ENCODE measurements around the gene TES.

DNA sequence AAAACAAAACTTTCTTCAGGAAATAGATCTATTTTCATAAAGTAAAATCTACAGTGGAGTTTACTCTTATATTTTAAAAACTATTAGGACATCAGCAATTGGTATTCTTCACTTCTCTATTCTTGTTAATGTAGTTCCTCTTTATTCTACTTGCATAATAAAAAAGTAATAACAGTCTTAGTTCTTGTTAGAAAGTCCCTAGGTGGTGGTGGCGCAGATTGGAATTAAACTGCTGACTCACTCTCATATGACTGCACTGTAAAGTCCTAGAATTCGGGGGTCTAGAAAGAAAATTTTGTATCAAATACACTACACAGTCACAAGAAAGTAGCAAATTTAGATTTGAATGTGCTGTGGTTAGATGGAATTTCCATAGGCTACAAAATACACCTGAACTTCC, 44.6 kb upstream of the TES start:
- TF ChIP-seq CTCF (IDR thresholded peaks at IDR 0.05; ENCODE audit: low read depth, low read length, missing input control) (no peak), EGR1 (IDR thresholded peaks at IDR 0.05; ENCODE audit: low read depth in 2 of 2) (no peak), YY1 (IDR thresholded peaks at IDR 0.05) (no peak), JUND (IDR thresholded peaks at IDR 0.05) (no peak), TAF1 (conservative IDR thresholded peaks at IDR 0.05) (no peak)
- TF ChIP-seq, protein P1, sequence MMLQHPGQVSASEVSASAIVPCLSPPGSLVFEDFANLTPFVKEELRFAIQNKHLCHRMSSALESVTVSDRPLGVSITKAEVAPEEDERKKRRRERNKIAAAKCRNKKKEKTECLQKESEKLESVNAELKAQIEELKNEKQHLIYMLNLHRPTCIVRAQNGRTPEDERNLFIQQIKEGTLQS (IDR thresholded peaks at IDR 0.05) = no peak
- TF ChIP-seq, protein P2, sequence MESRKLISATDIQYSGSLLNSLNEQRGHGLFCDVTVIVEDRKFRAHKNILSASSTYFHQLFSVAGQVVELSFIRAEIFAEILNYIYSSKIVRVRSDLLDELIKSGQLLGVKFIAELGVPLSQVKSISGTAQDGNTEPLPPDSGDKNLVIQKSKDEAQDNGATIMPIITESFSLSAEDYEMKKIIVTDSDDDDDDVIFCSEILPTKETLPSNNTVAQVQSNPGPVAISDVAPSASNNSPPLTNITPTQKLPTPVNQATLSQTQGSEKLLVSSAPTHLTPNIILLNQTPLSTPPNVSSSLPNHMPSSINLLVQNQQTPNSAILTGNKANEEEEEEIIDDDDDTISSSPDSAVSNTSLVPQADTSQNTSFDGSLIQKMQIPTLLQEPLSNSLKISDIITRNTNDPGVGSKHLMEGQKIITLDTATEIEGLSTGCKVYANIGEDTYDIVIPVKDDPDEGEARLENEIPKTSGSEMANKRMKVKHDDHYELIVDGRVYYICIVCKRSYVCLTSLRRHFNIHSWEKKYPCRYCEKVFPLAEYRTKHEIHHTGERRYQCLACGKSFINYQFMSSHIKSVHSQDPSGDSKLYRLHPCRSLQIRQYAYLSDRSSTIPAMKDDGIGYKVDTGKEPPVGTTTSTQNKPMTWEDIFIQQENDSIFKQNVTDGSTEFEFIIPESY (IDR thresholded peaks at IDR 0.05) = no peak

Measured in liver (tissue), 3 donors.